Measurements from ENCODE around the gene SERPINB13.

- no peak for TF ChIP-seq CTCF (IDR thresholded peaks at IDR 0.05)
- TF ChIP-seq POLR2A (IDR thresholded peaks at IDR 0.05): no peak
Measured at GRCh38 chr18:63570721-63571120, 16.4 kb upstream of the SERPINB13 start.

All from adrenal gland (tissue), 5 donors.